Measurements from ENCODE around the gene AKR1D1. TPM values are rescaled to one million over a fixed set of nuclear protein-coding genes. Genes with fewer than 3 reads are reported as not detected.
A peak's percentile ranks its signal among the peaks of the same experiment; 100 is the strongest.

Gene AKR1D1
- total RNA-seq, 1 donor from 2014 or later, result not detected

GRCh38 chr7:138151731-138152577, 75.7 kb downstream of the AKR1D1 start:
- ATAC-seq (no peak), DNase-seq (ENCODE audit: low spot score) (no peak)
- intact Hi-C loops (cut with DNase I), result no loop called here

DNA sequence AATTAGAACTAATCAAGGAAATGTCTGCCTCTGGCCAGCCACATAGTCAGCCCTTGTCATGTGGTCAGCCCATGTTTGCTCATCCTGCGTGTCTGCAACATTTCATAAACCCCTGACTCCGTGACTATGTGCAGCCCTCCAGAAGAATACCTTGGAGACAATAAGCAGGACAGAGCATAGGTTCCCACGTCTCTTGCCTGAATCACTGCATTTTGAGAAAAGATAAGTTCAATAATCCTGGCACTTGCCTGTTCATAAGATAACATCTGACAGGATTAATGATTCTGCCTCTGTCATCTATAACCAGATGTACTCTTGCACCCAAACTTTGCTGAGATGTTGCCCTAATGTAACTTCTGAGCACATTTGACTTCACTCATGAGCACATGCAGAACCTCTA, 78.4 kb downstream of the AKR1D1 start:
- no peak for DNase-seq (ENCODE audit: low spot score)
- no peak for ATAC-seq
- intact Hi-C loops (cut with DNase I), result no loop called here

- no peak for ATAC-seq
- intact Hi-C loops (cut with DNase I), result no loop called here
- DNase-seq (ENCODE audit: low spot score), result no peak
These were observed 81.4 kb downstream of the AKR1D1 start for GRCh38 chr7:138157702-138158101.

- ATAC-seq (no peak), DNase-seq (ENCODE audit: low spot score) (no peak)
- intact Hi-C loops (cut with DNase I), result no loop called here
These were observed 82.7 kb downstream of the AKR1D1 start for GRCh38 chr7:138158739-138159528.

- intact Hi-C loops (cut with DNase I), result no loop called here
- DNase-seq (ENCODE audit: low spot score), result peak; percentile 76
- peak; percentile 63 for ATAC-seq
These were observed 85.4 kb downstream of the AKR1D1 start for GRCh38 chr7:138161600-138162081.

- intact Hi-C loops (cut with DNase I), result no loop called here
These were observed 86.0 kb downstream of the AKR1D1 start for GRCh38 chr7:138162236-138162635.

GRCh38 chr7:138163800-138164199, 87.5 kb downstream of the AKR1D1 start:
- ATAC-seq (no peak), DNase-seq (ENCODE audit: low spot score) (no peak)
- intact Hi-C loops (cut with DNase I), result no loop called here

More at GRCh38 chr7:138162236-138162635, 86.0 kb downstream of the AKR1D1 start:
- no peak for DNase-seq (ENCODE audit: low spot score)
- ATAC-seq, result no peak

GRCh38 chr7:138164804-138165203, 88.5 kb downstream of the AKR1D1 start:
- intact Hi-C loops (cut with DNase I), result no loop called here
- DNase-seq (ENCODE audit: low spot score) (no peak), ATAC-seq (no peak)

DNA sequence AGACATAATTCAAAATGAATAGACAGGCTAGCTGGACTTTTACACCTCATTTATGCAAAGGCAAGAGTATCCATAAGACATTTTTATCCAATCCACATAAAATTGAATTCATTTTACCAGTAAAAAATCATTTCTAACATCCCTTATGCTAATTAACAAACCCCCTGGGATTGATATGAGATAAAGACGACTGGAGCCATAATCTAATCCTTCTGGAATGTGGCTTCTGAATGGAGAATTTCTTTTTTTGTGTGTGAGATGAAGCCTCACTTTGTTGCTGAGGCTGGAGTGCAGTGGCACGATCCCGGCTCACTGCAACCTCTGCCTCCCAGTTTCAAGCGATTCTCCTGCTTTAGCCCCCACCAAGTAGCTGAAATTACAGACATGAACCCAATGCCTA, 90.4 kb downstream of the AKR1D1 start:
- ATAC-seq, result no peak
- intact Hi-C loops (cut with DNase I), result no loop called here
- DNase-seq (ENCODE audit: low spot score), result no peak

GRCh38 chr7:138167222-138167621, 91.0 kb downstream of the AKR1D1 start:
- intact Hi-C loops (cut with DNase I), result no loop called here
- no peak for ATAC-seq
- DNase-seq (ENCODE audit: low spot score), result no peak

DNA sequence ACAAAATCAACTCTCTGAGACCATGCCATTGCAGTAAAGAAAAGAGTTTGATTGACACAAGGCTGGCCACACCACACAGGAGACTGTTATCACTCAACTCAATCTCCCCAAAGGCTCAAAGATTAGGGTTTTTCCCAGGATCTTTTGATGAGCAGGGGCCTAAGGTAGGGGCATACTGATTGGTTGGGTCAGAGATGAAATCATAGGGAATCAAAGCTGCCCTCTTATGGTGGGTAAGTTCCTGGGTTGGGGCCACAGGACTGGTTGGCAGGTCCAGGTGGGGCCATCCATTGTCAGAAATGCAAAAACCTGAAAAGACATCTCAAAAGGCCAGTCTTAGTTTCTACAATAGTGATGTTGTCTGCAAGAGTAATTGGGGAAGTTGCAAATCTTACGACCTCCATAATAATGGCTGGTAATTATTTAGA, 91.6 kb downstream of the AKR1D1 start:
- DNase-seq (ENCODE audit: low spot score), result no peak
- intact Hi-C loops (cut with DNase I), result no loop called here
- ATAC-seq, result no peak

Other genes starting within 250 kb of the AKR1D1 start
- gene DGKI, start 229.5 kb upstream of the AKR1D1 start, total RNA-seq, result 2.3 TPM
- 103 TPM for gene CREB3L2, start 74.4 kb upstream of the AKR1D1 start, total RNA-seq